ENCODE measurements around the gene CRYGC. TPM values are rescaled to one million over a fixed set of nuclear protein-coding genes. Genes with fewer than 3 reads are reported as not detected.
"Not testable (repeated sequence)": the region's sequence is repeated elsewhere in the genome, so short reads cannot be mapped to it uniquely, and the experiment has no call there.

The CRYGC gene
- polyA plus RNA-seq, 3 donors = not detected

DNA sequence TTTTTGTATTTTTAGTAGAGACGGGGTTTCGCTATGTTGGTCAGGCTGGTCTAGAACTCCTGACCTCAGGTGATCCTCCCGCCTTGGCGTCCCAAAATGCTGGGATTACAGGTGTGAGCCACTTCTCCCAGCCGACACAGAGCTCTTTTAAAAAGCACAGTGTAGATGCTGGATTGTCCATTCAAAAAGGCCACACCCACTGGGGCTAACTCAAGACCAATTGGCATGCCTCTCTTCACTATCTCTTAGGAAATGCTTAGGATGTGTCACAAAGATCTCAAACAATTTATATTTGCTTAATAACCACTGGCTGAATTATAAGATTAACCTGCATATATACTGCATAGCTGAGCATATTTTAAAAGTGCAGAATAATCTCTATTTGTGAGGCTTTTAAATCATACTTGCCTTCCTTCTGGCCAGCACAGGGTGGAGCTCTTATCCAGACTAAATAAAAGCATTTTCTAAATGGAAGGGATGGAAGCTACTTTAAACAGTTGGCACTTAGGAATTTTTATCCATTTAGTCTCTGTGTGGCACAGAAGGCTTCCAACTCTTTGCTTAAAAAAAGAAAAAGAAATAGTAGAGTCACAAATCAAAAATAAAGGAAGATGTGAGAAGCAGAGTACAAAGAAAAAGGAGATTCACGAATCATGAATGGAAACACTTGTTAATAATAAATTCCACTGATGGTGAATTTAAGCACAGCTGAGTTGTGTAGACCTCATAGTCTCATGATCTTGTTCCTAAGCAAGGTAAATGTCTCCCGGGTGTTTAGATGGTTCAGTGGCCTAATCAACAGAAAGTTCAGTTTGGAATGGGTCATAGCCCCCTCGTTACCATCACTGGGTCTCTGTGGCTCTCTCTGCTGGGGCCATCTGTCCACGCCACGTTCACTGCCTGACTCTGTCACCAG lies 27.7 kb downstream of the CRYGC start:
- WGBS, 3 donors = 33 to 50% (median 43%) methylated on average over 10 of the region's 10 CpGs
- H3K27ac ChIP-seq (ENCODE audit: low read depth, low read length) = no peak overlapping the region

GRCh38 chr2:208099682-208100470 lies 29.8 kb downstream of the CRYGC start:
- H3K27ac ChIP-seq (ENCODE audit: low read depth, low read length) = no peak overlapping the region
- WGBS, 3 donors = 65 to 80% (median 67%) methylated on average over 13 of the region's 13 CpGs

DNA sequence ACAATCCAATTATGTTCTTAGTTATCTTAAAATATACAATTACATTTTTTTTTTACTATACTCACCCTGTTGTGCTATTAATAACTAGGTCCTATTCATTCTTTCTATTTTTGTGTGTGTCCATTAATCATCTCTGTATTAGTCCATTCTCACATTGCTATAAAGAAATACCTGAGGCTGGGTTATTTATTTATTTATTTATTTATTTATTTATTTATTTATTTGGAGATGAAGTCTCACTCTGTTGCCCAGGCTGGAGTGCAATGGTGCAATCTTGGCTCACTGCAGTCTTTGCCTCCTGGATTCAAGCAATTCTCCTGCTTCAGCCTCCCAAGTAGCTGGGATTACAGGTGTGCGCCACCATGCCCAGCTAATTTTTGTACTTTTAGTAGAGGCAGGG lies 30.9 kb downstream of the CRYGC start:
- H3K27ac ChIP-seq (ENCODE audit: low read depth, low read length) = not testable (repeated sequence)
- 96 to 100% (median 100%) methylated on average over 1 of the region's 1 CpG for WGBS, 3 donors

DNA sequence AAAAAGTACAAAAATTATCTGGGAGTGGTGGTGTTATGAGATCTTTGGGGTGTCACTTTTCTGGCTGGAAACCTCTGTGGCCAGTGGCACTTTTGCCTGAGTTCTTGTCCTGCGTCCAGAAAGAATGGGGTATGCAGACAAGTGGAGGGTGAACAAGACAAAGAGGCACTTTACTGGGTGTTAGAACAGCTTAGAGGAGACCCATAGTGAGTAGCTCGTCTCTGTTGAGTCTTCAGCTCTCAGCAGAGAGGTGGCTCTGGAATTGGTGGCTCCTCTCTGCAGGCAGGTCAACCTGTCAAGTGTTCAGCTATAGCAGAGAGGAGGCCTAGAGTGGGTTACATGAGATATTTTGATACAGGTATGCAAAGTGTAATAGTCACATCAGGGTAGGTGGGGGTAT lies 31.4 kb downstream of the CRYGC start:
- no peak overlapping the region for H3K27ac ChIP-seq (ENCODE audit: low read depth, low read length)
- 64 to 85% (median 71%) methylated on average over 2 of the region's 2 CpGs for WGBS, 3 donors

DNA sequence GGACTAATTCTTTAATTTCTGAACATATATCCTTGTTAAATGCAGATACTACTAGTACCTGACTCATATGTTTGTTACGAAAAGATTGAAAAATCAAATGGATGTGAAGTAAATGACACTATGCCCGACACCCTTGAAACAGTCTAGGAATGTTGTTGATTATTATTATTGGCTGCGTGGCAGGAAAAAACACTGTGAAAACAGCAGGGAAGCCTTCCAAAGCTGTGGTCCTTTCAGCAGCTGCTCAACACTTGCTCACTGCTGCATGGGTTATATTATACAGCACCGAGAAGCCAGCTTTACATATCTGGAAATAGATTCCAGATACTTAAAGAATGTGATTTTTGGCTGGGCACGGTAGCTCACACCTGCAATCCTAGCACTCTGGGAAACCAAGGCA lies 31.8 kb downstream of the CRYGC start:
- no peak overlapping the region for H3K27ac ChIP-seq (ENCODE audit: low read depth, low read length)
- WGBS, 3 donors = 72 to 88% (median 78%) methylated on average over 5 of the region's 5 CpGs

GRCh38 chr2:208097313-208097712 lies 32.3 kb downstream of the CRYGC start:
- H3K27ac ChIP-seq (ENCODE audit: low read depth, low read length) = no peak overlapping the region
- 68 to 78% (median 78%) methylated on average over 3 of the region's 3 CpGs for WGBS, 3 donors

DNA sequence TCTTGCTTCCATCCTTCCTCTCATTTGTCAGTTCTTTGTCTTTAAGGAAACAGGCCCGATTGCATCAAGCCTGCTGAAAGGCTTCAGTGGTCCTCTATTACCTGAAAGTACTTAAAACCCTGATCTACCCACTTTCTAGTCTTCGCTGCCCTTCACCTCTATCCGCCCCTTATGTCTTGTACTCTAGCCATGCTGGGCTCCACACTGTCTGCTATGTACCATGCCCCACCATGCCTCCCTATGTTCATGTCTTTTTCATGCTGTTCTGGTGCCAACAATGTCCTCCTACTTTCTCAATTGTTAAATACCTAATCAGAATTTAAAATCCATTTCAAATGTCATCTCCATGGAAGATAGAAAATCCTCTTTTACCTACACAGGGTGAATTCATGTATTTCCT lies 33.5 kb downstream of the CRYGC start:
- H3K27ac ChIP-seq (ENCODE audit: low read depth, low read length) = no peak overlapping the region
- 67 to 80% (median 69%) methylated on average over 3 of the region's 3 CpGs for WGBS, 3 donors

DNA sequence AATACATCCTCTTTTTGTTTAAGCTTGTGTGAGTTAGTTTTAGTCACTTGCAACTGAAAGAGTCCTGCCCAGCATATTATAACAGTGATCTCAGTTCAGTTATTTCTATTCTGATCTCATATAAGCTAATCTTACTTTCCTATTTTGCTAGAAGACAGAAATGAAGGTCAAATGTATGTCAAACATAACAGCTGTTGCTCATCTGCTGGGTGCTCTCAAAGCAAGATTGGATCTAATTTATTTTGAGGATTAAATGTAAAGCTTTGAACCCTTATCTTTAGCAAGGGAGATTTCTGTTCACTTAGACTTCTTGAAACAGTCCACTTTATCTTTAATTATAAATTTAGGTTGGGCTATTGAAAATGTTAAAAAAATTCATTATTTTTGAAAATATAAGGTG lies 36.5 kb downstream of the CRYGC start:
- H3K27ac ChIP-seq (ENCODE audit: low read depth, low read length) = no peak overlapping the region

GRCh38 chr2:208092093-208092832 lies 37.4 kb downstream of the CRYGC start:
- H3K27ac ChIP-seq (ENCODE audit: low read depth, low read length) = no peak overlapping the region
- 97 to 100% (median 100%) methylated on average over 1 of the region's 1 CpG for WGBS, 3 donors

DNA sequence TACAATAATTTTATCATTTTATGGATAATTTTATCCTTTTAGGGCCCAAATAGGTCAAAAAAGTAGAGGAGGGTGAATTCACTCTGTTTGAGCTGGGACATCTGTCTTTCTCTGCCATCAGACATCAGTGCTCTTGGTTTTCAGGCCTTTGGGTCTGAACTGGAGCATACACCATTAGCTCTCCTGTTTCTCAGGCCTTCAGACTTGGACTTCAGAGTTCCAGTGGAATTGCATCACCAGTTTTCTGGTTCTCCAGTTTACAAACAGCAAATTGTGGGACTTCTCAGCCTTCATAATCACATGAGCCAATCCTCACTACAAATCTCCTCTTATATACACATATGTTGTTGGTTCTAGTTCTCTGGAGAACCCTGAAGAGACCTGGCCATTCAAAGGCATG lies 39.2 kb downstream of the CRYGC start:
- no peak overlapping the region for H3K27ac ChIP-seq (ENCODE audit: low read depth, low read length)

- no peak overlapping the region for H3K27ac ChIP-seq (ENCODE audit: low read depth, low read length)
- 35 to 76% (median 41%) methylated on average over 1 of the region's 1 CpG for WGBS, 3 donors
Observed at GRCh38 chr2:208086029-208086428, 43.6 kb downstream of the CRYGC start.

DNA sequence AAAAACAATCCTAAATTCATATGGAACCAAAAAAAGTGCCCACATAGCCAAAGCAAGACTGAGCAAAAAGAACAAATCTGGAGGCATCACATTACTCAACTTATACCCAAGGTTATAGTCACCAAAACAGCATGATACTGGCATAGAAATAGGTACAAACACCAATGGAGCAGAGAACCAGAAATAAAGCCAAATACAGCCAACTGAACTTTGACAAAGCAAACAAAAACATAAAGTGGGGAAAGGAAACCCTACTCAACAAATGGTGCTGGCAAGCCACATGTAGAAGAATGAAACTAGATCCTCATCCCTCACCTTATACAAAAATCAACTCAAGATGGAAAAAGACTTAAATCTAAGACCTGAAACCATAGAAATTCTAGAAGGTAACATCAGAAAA lies 45.8 kb downstream of the CRYGC start:
- no peak overlapping the region for H3K27ac ChIP-seq (ENCODE audit: low read depth, low read length)

Other genes with a start within 250 kb of the CRYGC start
- gene PLEKHM3, start 104.3 kb downstream of the CRYGC start, polyA plus RNA-seq = 1 to 10 TPM; 2.3 to 6.7 (median 5.8) TPM
- not detected for gene CRYGD, start 5.3 kb downstream of the CRYGC start, polyA plus RNA-seq
- not detected for gene CRYGB, start 16.3 kb upstream of the CRYGC start, polyA plus RNA-seq
- gene CRYGA, start 33.8 kb upstream of the CRYGC start, polyA plus RNA-seq = not detected
- not detected for gene C2orf80, start 60.2 kb upstream of the CRYGC start, polyA plus RNA-seq
- gene IDH1, start 125.2 kb upstream of the CRYGC start, polyA plus RNA-seq = 100 to 1,000 TPM in 1 of 3 donors, 10 to 100 TPM in 2; 39.8 to 110 (median 99.9) TPM
- 1 to 10 TPM; 6.9 to 7.4 (median 7.2) TPM for gene PIKFYVE, start 136.4 kb upstream of the CRYGC start, polyA plus RNA-seq

Measured in adipose tissue (tissue), 3 donors.